Liver (tissue), 9 donors: ENCODE results near the gene CD248. TPM values are rescaled to one million over a fixed set of nuclear protein-coding genes. Genes with fewer than 3 reads are reported as not detected.
A peak's percentile ranks its signal among the peaks of the same experiment; 100 is the strongest.

Experiments
- DNase-seq: peaks from one replicate; pipeline ENCODE4 v3.0.0-alpha.2; 2017; ENCODE audit warnings: low spot score
- H3K27ac ChIP-seq, 2 donors: one replicate each; pipeline ENCODE4 v1.7.0; 2013; ENCODE audit warnings: inconsistent platforms in 2 of 2, low read length in 2 of 2, control low read depth in 1 of 2, low read depth in 1 of 2, mild to moderate bottlenecking in 1 of 2
- H3K27me3 ChIP-seq, 4 donors: one replicate each; pipeline versions ENCODE4 v1.6.1 to v1.7.0; 2013; ENCODE audit warnings: low read length in 3 of 4, inconsistent platforms in 1 of 4, mild to moderate bottlenecking in 1 of 4, moderate library complexity in 1 of 4; ENCODE audit not compliant: control insufficient read depth in 4 of 4, insufficient read depth in 4 of 4
- H3K36me3 ChIP-seq, 4 donors: one replicate each; pipeline versions ENCODE4 v1.6.1 to v1.7.0; 2013; ENCODE audit warnings: low read length in 3 of 4, mild to moderate bottlenecking in 3 of 4, low read depth in 1 of 4, moderate library complexity in 1 of 4; ENCODE audit not compliant: control insufficient read depth in 4 of 4, insufficient read depth in 3 of 4
- H3K4me1 ChIP-seq, 4 donors: one replicate each; pipeline versions ENCODE4 v1.6.1 to v1.7.0; 2013; ENCODE audit warnings: low read length in 3 of 4, mild to moderate bottlenecking in 3 of 4, moderate library complexity in 1 of 4; ENCODE audit not compliant: control insufficient read depth in 4 of 4, insufficient read depth in 4 of 4
- H3K4me3 ChIP-seq, 3 donors: one replicate each; pipeline versions ENCODE4 v1.6.1 to v1.7.0; 2013; ENCODE audit warnings: low read length in 3 of 3, control low read depth in 1 of 3, low read depth in 1 of 3, mild to moderate bottlenecking in 1 of 3
- H3K9ac ChIP-seq, 2 donors: one replicate each; pipeline ENCODE4 v1.7.0; 2013; ENCODE audit warnings: low read length in 2 of 2, mild to moderate bottlenecking in 2 of 2, moderate library complexity in 2 of 2, control low read depth in 1 of 2, low read depth in 1 of 2
- H3K9me3 ChIP-seq, 4 donors: one replicate each; pipeline versions ENCODE4 v1.6.1 to v1.7.0; 2013; ENCODE audit warnings: low read length in 3 of 4; ENCODE audit not compliant: control insufficient read depth in 4 of 4
- ATF3 ChIP-seq: IDR thresholded peaks from 2 replicates; pipeline ENCODE4 v1.6.1; 2016; ENCODE audit warnings: antibody characterized with exemption
- CTCF ChIP-seq: fragments of 150-350 bp; IDR thresholded peaks from 2 replicates; pipeline ENCODE4 v1.5.1; 2017; ENCODE audit warnings: improper control_type of control experiment, low read depth, low read length; ENCODE audit not compliant: missing input control
- EGR1 ChIP-seq, 2 donors: IDR thresholded peaks; 2 replicates each; pipeline ENCODE4 v1.6.1; 2016 to 2018; ENCODE audit warnings: antibody characterized with exemption in 2 of 2, low read depth in 2 of 2
- FOXA2 ChIP-seq: IDR thresholded peaks from 2 replicates; pipeline ENCODE4 v1.6.1; 2016; ENCODE audit warnings: antibody characterized with exemption
- GABPA ChIP-seq, 2 donors: IDR thresholded peaks in 1 of 2; conservative IDR thresholded peaks in 1 of 2; 2 replicates each; pipeline ENCODE4 v1.6.1; 2016; ENCODE audit warnings: antibody characterized with exemption in 2 of 2, mild to moderate bottlenecking in 1 of 2, moderate library complexity in 1 of 2
- HNF4A ChIP-seq, 2 donors: conservative IDR thresholded peaks; 2 replicates each; pipeline ENCODE4 v1.6.1; 2016; ENCODE audit warnings: antibody characterized with exemption in 2 of 2, mild to moderate bottlenecking in 2 of 2
- HNF4G ChIP-seq: IDR thresholded peaks from 2 replicates; pipeline ENCODE4 v1.6.1; 2016; ENCODE audit warnings: antibody characterized with exemption
- NR2F2 ChIP-seq: IDR thresholded peaks from 2 replicates; pipeline ENCODE4 v1.6.1; 2016; ENCODE audit warnings: antibody characterized with exemption
- RAD21 ChIP-seq, 2 donors: IDR thresholded peaks; 2 replicates each; pipeline ENCODE4 v1.6.1; 2016; ENCODE audit warnings: antibody characterized with exemption in 2 of 2, mild to moderate bottlenecking in 2 of 2
- REST ChIP-seq: IDR thresholded peaks from 2 replicates; pipeline ENCODE4 v1.6.1; 2016; ENCODE audit warnings: antibody characterized with exemption, mild to moderate bottlenecking
- RXRA ChIP-seq, 2 donors: IDR thresholded peaks; 2 replicates each; pipeline ENCODE4 v1.6.1; 2017 to 2018; ENCODE audit warnings: antibody characterized with exemption in 2 of 2, mild to moderate bottlenecking in 1 of 2
- SP1 ChIP-seq: IDR thresholded peaks from 2 replicates; pipeline ENCODE4 v1.6.1; 2018; ENCODE audit warnings: antibody characterized with exemption, mild to moderate bottlenecking
- TAF1 ChIP-seq: conservative IDR thresholded peaks from 2 replicates; pipeline ENCODE4 v1.6.1; 2016; ENCODE audit warnings: antibody characterized with exemption, mild to moderate bottlenecking
- YY1 ChIP-seq: IDR thresholded peaks from 2 replicates; pipeline ENCODE4 v1.6.1; 2016; ENCODE audit warnings: antibody characterized with exemption, mild to moderate bottlenecking
- WGBS: extraction: QIAGEN DNeasy Blood & Tissue Kit; methylation state at CpG from one replicate; pipeline ENCODE4 v1.1.7; 2013; 5-methylcytosine and 5-hydroxymethylcytosine counted together
- polyA plus RNA-seq, 2 donors: library from polyadenylated mRNA; stranded (reverse) in 1 of 2; unstranded in 1 of 2; fragments of 200-250 nt in 1 of 2; fragments of >200 nt in 1 of 2; fragmentation: Nextera tagmentation in 1 of 2; extraction: Ambion mirVana in 1 of 2; gene quantifications; one replicate each; pipeline versions ENCODE4 v1.2.1 to v1.2.3, GENCODE V29; 2013 to 2015
- total RNA-seq, 2 donors: library from RNA; depleted of rRNA; stranded (reverse); fragments of >200 nt; gene quantifications; one replicate each; pipeline ENCODE4 v1.2.3, GENCODE V29; 2014
- donor health status: healthy.
- donor health status: healthy.
- donor health status: healthy.
- donor health status: healthy.
- donor health status: healthy.

The CD248 gene
- total and polyA plus RNA-seq, 4 donors, result 0.64 to 3.0 (median 1.2) TPM

GRCh38 chr11:66283461-66284105 is 33.3 kb downstream of the CD248 start:
- Histone ChIP-seq H3K4me3 (no peak overlapping the region), H3K4me1 (peaks cover 10 to 38% (median 26%) of the 10 kb centered on the region in 4 donors), H3K9me3 (no peaks in the 10 kb centered on the region), H3K36me3 (peaks cover 0 to 5% (median 4%) of the 10 kb centered on the region in 4 donors), H3K27ac (no peak overlapping the region), H3K27me3 (no peaks in the 10 kb centered on the region), H3K9ac (no peak overlapping the region)
- 88% methylated on average over 14 of the region's 14 CpGs for WGBS
- TF ChIP-seq RAD21 (IDR thresholded peaks at IDR 0.05) (no peak), REST (no peak), FOXA2 (no peak), HNF4A (conservative IDR thresholded peaks at IDR 0.05) (no peak)
- no peak for DNase-seq

- Histone ChIP-seq H3K9me3 (no peaks in the 10 kb centered on the region), H3K36me3 (peaks cover 0 to 5% (median 4%) of the 10 kb centered on the region in 4 donors), H3K4me3 (no peak overlapping the region), H3K9ac (no peak overlapping the region), H3K27ac (no peak overlapping the region), H3K4me1 (peaks cover 7 to 32% (median 21%) of the 10 kb centered on the region in 4 donors), H3K27me3 (no peaks in the 10 kb centered on the region)
- 14% methylated on average over 35 of the region's 35 CpGs for WGBS
- DNase-seq, result peak; percentile 99
- TF ChIP-seq EGR1 (IDR thresholded peaks at IDR 0.05; ENCODE audit: low read depth in 2 of 2) (no peak), RAD21 (IDR thresholded peaks at IDR 0.05) (peak; percentile 73 to 82), RXRA (IDR thresholded peaks at IDR 0.05) (no peak), FOXA2 (no peak), TAF1 (no peak), NR2F2 (no peak), ATF3 (no peak), HNF4A (conservative IDR thresholded peaks at IDR 0.05) (no peak), CTCF (peak; percentile 99), GABPA (IDR thresholded peaks at IDR 0.05 in 1 of 2, conservative IDR thresholded peaks at IDR 0.05 in 1 of 2) (no peak), SP1 (peak; percentile 6), HNF4G (no peak), YY1 (no peak), REST (no peak)
These were observed 34.1 kb downstream of the CD248 start for GRCh38 chr11:66282468-66283455.
